ENCODE results near the gene NHSL2. TPM values are rescaled to one million over a fixed set of nuclear protein-coding genes. Genes with fewer than 3 reads are reported as not detected.
A peak's percentile ranks its signal among the peaks of the same experiment; 100 is the strongest.

NHSL2 gene
- total RNA-seq, 4 donors from 2014 or later, result 7.6 to 30.8 (median 9.1) TPM

DNA sequence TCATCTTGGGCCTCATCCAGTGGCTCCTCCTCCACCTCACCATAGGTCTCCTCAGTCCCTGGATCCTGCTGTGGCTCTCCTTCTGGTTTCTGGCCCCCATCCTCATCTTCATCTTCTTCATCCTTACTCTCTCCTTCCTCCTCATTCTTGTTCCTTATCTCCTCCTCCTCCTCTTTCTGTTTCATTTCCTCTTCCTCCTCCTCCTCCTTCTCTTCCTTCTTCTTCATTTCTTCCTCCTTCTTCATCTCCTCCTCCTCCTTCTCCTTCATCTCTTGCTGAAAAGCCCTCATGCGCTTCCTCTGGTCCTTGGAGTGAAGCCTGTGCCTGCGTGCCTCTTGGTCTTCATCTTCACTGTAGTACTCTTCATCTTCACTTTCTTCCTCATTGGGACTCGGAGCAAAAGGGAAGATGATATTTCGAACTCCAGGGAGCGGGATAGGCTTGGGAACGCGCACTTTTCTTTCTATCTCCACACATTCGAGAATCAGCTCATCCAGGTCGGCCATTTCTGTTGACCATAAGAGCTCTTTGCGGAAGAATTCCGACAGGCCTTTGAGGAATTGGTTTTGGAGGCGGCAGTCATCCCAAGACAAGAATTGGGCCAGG, 219.6 kb downstream of the NHSL2 start:
- H3K27me3 ChIP-seq, result no peaks in the 10 kb centered on the region
- H3K4me1 ChIP-seq, result no peaks in the 10 kb centered on the region
- no peak for DNase-seq
- no peaks in the 10 kb centered on the region for H3K36me3 ChIP-seq
- TF ChIP-seq, protein P1, sequence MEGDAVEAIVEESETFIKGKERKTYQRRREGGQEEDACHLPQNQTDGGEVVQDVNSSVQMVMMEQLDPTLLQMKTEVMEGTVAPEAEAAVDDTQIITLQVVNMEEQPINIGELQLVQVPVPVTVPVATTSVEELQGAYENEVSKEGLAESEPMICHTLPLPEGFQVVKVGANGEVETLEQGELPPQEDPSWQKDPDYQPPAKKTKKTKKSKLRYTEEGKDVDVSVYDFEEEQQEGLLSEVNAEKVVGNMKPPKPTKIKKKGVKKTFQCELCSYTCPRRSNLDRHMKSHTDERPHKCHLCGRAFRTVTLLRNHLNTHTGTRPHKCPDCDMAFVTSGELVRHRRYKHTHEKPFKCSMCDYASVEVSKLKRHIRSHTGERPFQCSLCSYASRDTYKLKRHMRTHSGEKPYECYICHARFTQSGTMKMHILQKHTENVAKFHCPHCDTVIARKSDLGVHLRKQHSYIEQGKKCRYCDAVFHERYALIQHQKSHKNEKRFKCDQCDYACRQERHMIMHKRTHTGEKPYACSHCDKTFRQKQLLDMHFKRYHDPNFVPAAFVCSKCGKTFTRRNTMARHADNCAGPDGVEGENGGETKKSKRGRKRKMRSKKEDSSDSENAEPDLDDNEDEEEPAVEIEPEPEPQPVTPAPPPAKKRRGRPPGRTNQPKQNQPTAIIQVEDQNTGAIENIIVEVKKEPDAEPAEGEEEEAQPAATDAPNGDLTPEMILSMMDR (IDR thresholded peaks at IDR 0.05), result no peak
- no peak for TF ChIP-seq POLR2A (IDR thresholded peaks at IDR 0.05)
- peak overlapping the region; percentile 78 to 79 for H3K27ac ChIP-seq
- intact Hi-C loops (cut with DNase I; ENCODE audit: low total_unique reads), result no loop called here
- H3K4me3 ChIP-seq, result no peak overlapping the region
- no peaks in the 10 kb centered on the region for H3K9me3 ChIP-seq

DNA sequence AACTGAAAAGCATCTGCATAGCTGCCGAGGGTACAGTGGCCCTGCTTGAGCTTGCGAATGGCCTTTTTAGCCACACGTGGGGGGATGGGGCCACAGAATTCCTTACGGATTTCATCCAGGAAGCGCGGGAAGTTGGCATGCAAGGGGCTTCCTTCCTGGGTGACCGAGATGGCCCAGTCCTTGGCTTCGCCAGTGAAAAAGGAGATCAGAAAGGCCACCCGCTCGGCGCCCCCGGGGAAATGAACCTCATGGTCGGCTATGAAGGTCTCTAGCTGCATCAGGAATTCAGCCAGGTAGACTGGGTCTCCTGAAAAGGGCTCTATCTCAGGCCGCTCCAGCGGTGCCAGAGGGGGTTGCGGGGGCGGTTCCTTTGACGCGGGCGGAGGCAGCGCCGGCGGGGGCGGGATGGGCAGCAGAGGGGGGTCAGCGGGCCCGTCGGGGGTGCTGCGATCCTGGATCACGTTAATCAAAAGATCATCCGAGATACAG, 220.2 kb downstream of the NHSL2 start:
- intact Hi-C loops (cut with DNase I; ENCODE audit: low total_unique reads), result no loop called here
- Histone ChIP-seq H3K4me3 (peak overlapping the region; percentile 39 to 50), H3K9me3 (no peaks in the 10 kb centered on the region), H3K4me1 (no peaks in the 10 kb centered on the region), H3K27ac (peak overlapping the region; percentile 78 to 79), H3K27me3 (no peaks in the 10 kb centered on the region), H3K36me3 (no peaks in the 10 kb centered on the region)
- DNase-seq, result peak; percentile 36 to 42
- TF ChIP-seq POLR2A (IDR thresholded peaks at IDR 0.05), result no peak
- TF ChIP-seq, protein P1 (IDR thresholded peaks at IDR 0.05), result no peak

DNA sequence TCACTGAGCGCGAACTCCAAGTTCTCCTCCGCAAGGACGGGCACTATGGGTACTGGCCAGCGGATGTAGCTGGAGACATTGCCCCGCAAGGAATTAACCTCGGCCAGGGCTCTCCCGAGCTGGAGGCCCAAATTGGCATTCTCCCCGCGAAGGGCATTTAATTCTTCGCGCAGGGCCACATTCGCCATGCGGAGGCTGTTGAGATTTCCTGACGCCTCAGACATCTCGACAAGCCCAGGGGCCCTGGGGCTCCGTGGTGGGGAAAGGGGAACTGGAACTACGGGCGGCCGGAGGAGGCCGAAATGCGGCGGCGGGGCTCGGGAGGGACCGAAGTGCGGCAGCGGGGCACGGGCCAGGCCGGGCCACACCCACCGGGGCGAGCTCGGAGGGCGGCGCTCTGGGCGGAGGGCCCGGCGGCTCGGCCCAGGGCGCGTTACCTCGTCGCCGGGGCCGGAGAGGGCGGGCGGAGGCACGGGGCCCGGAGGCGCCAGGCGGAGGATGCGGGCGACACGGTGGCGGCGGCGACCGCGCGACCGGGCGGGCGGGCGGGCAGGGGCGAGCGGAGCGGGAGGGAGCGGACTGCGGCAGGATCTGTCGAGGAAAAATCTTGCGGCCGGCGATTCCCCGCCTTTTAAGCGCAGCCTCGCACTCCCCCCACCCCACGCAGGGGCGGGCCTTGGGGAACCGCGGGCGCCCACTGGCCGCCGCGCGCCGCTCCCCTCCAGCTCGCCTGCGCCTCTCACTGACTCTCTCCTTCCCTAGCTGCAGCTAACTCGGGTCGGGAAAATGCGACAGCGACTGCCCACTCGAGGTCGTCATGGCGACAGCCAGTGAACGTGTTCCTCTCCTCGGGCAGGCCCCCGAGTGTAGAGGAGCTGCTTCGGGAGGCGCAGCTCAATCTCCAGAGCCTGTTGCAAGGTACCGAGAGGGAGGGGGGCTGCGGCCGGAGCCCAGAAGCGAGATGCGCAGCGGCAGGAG, 221.0 kb downstream of the NHSL2 start, which contains the start of gene RTL5:
RTL5 (minus strand) TSS at position 599 of the 978 bp plus-strand sequence.
- H3K9me3 ChIP-seq, result no peaks in the 10 kb centered on the region
- no peaks in the 10 kb centered on the region for H3K27me3 ChIP-seq
- no peaks in the 10 kb centered on the region for H3K36me3 ChIP-seq
- TF ChIP-seq, protein P1 (IDR thresholded peaks at IDR 0.05), result peak in 1 of 4 experiments; percentile 7
- peak; percentile 25 to 47 for TF ChIP-seq POLR2A (IDR thresholded peaks at IDR 0.05)
- peak within 1 kb of the TSS; percentile 39 to 50 for H3K4me3 ChIP-seq
- H3K27ac ChIP-seq, result peak within 1 kb of the TSS; percentile 78 to 79
- H3K4me1 ChIP-seq, result no peaks in the 10 kb centered on the region
- DNase-seq, result peak; percentile 88 to 93
- intact Hi-C loops (cut with DNase I; ENCODE audit: low total_unique reads), result no loop called here

DNA sequence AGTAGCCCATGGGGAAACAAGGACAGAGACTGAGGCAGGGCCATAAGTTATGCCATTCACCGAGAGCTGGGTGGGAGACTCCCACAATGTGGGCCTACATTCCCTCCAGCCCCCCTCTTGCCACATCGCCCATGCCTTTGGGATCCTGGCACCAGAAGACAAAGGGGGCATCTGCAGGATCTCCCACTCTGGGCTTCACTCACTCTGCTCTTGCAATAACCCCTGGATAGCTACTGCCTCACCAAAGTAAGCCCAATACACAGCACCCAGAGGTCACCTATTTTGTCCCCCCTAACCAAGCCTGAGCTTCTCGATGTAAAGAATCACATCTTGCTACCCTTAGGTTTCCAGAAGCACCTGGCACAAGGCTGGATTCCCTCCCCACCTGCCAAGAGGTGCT, 221.8 kb downstream of the NHSL2 start:
- DNase-seq, result no peak
- TF ChIP-seq, protein P1 (IDR thresholded peaks at IDR 0.05), result no peak
- TF ChIP-seq POLR2A (IDR thresholded peaks at IDR 0.05), result no peak
- intact Hi-C loops (cut with DNase I; ENCODE audit: low total_unique reads), result no loop called here
- Histone ChIP-seq H3K36me3 (no peaks in the 10 kb centered on the region), H3K27ac (peak overlapping the region; percentile 78 to 79), H3K4me3 (peak overlapping the region in 1 of 2 donors; percentile 39), H3K4me1 (no peaks in the 10 kb centered on the region), H3K27me3 (no peaks in the 10 kb centered on the region), H3K9me3 (no peaks in the 10 kb centered on the region)

All from uterus (tissue), 4 donors.